Stimulated activated CD8-positive, alpha-beta memory T cell treated with anti-CD3 and anti-CD28 coated beads, Interleukin-12 subunit alpha, Interleukin-12 subunit beta, amount 100 ng/mL, for 24 hours (primary cell): ENCODE results near the gene GAGE10.

Experiments used
- DNase-seq: peaks from one replicate; pipeline ENCODE4 v3.0.0-alpha.2; 2020; ENCODE audit errors: extremely low read depth

Gene GAGE10, protein sequence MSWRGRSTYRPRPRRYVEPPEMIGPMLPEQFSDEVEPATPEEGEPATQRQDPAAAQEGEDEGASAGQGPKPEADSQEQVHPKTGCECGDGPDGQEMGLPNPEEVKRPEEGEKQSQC

DNA sequence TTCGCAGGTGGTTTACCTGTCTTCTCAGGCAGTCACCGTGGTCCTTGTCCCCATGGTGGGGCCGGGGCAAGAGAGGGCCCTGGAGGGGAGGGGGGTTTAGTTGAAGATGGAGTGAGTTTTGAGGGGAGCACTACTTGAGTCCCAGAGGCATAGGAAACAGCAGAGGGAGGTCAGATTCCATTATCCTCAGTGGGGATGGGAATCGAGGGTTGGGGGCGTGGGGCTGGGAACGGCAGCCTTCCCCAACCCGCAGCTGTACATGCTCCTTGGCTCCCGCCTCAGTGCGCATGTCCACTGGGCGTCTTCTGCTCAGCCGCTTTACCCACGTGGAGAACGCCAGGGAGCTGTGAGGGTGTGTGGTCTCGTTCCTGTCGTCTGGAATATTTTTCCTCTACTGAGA, at the start of gene GAGE10:
TSS of gene GAGE10 (plus strand) at position 301 of the 400 bp plus-strand sequence. CDS start 1,214 bp downstream, outside the sequence.
- no peak for DNase-seq

GRCh38 chrX:49254639-49255038, 48.8 kb upstream of the GAGE10 start:
- no peak for DNase-seq

DNA sequence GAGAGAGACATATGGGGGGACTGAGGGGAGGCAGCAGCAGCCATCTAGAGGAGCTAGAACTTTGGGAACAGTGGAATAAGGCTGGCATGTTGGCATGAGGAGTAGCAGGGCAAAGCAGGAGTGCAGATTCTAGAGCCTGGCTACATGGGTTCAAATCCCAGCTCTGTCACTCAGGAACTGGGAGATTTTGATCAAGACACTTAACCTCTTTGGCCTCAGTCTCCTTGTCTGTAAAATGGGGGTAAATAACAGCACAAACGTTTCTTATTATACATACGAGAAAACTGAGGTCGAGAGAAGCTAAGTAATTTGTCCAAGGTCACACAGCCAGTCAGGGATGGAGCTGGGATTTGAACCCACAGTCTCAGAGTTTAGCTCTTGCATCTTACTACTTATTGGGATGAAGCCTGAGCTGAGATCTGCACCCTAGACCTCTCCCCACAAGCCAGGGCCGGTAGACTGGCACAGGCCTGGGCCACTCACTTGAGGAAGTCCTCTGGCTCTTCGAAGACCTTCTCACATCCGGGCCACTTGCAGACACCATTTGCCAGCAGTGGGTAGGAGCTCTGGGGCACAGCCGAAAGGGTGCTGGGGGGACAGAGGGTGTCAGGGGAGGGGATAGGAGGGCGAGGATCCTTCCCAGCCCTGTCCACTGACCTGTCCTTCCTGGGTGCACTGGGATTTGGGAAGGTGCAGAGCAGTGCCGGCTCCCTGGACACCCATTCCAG, 47.0 kb upstream of the GAGE10 start:
- DNase-seq: no peak

DNA sequence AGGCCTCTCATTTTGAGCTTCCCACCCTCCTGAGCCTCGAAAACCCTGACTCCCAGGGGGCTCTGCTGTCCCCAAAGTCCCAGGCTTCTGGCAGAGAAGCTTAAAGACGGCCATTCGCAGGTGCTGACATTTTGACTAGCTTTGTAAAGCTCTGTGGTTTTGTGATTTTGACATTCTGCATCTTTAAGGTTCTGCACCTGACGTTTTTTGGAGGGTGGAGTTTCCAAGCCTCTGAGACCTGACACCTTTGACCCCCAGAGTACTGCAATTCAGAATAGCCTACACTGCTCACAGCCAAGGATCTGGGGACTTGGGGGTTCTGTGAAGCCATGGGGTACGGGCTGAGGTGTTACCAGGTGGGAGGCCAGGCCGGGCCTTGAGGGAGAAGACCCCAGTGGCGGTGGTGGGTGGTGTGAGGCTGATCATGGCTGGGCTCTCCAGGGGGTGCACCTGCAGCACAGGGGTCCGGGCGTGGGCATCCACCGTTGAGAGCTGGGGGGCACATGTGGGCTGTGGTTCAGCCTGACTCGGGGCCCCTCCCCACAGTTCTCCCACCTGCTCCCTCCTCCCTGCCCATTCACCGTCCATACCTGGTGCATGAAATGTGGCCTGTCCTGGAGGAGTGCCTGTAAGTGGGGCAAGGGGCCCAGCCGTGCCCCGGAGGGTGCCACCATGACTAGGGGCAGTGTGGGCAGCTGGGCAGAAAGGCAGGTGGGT, 46.2 kb upstream of the GAGE10 start:
- no peak for DNase-seq

- DNase-seq: no peak
These were observed 45.3 kb upstream of the GAGE10 start for GRCh38 chrX:49257846-49258748.

DNA sequence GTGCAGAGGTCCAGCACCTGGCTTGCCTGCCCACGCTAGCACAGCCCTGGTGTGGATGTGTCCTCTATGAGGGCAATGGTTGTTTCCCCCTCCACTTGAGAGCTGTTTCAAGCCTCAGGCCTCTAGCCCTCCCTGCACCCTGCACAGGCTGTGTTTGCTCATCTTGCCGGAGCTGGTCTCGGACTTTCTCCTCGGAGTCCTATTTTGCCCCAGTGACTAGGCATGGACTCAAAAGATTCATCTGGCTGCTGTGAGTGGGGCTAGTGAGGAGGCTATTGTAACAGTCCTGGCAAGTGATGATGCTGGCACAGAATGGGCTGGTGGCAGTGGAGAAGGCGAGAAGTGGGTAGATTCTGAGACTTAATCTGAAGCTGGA, 44.7 kb upstream of the GAGE10 start:
- DNase-seq: no peak

DNA sequence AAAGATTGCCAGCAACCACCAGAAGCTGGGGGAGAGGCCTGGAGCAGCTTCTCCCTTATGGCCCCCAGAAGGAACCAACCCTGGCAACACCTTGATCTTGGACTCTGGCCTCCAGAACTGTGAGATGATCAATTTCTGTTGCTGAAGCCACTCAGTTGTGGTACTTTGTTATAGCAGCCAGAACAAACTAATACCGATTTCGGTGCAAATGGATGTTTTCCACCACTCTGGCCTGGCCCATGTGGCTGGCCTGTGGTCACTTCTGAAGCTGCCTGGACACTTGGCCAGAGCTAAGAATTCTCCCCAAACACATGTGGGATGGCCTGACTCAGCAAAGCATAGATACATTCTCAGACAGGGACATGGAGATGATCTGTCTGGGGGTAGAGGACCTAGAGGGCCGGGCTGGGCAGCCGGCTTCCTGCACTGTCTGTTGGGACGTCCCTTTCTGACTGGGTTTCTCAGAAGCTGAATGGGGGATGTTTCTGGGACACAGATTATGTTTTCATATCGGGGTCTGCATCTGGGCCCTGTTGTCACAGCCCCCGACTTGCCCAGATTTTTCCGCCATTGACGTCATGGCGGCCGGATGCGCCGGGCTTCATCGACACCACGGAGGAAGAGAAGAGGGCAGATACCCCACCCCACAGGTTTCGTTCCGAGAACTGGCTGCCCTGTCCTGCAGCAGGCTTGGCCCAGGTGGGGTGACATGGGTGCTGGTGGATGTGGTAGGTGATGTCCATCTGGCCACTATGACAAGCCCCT, 43.0 kb upstream of the GAGE10 start:
- DNase-seq: no peak

DNA sequence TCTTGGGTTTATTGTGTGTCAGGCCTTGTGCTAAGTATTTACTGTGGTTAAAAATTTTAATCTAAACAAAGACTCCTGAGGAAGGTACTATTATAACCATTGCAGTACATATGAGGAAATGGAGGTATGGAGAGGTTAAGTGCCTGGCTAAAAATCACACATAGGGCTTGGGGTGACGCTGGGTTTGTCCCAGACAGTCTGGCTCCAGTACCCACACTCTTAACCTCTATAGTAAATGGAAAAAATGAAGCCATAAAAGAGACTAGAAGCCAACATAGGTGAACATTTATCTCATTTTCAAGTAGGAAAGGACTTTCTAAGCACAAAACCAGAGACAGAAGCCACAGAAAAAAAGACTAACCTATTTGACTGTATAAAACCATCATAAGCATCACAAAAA, 40.8 kb upstream of the GAGE10 start:
- no peak for DNase-seq

DNA sequence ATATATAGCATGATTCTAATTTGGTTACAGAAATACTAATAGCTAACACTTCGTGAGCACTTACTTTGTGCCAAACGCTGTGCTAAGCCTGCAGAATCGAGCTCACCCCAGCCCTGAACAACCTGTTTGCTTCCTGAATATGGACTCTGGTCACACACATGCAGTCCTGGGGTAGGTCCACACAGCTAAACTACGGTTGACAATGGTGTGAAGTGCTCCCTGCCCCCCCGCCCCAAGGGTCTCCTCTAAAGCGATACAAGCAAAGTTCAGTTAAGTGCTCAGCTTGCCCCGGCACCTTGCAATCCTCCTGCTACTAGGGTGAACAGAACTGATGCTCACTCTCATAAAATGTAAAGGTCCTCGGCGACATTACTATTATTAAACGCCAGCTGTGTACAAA, 39.8 kb upstream of the GAGE10 start:
- no peak for DNase-seq

GRCh38 chrX:49264460-49264859, 39.0 kb upstream of the GAGE10 start, which contains the start of gene FOXP3:
FOXP3 (minus strand) TSS chrX:49264710; CDS start chrX:49258505, 6,205 bp downstream.
- no peak for DNase-seq

GRCh38 chrX:49266523-49267445, 36.7 kb upstream of the GAGE10 start:
- DNase-seq: no peak

DNA sequence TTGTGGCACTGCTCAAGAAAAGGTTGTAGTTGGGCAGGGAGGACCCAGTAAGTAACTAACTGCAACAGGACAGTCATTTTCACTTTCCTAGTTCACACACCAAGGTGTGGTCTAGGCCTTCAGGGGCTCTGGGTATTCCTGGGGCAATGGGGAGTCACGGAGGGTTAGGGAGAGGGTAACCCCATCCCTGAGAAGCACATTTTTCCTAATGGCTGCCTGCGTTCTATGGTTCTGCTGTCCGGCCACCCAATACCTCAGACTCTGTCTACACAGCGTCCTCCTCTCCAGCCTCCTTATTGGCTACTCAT, 34.8 kb upstream of the GAGE10 start:
- DNase-seq: no peak

DNA sequence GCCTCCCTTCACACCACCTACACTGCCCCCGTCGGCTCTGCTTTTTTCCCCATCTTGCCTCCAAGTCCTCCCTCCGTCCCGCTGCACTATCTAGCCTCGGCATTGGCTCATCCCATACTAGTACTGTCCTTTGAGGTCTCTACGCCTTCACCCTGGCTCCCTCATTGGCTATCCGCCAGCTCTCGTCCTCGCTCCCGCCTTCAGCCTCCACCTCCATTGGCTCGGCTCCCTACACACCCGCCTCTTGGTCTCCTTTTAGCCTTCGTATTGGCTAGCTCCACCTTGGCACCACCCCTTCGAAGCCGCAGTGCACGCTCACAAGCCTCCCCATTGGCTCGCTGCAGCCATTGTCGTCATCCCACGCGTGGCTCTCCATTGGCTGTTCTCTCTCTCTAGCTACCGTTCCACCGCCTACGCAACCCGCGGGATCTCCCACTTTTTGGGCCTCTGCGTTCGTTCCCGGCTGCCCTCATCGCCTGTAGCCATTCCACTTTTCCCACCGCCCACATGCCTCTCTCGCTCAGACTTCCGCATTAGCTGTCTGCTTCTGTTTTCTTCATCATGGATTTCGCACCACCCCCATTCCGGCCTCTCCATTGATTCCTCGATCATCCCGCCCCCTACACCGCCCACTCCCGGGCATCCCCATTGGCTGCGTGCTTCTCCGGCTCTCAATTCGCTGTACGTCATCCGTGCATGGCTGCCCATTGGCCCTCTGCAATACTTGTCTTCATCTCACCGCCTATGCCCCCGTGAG, 34.3 kb upstream of the GAGE10 start:
- peak; percentile 83 for DNase-seq

DNA sequence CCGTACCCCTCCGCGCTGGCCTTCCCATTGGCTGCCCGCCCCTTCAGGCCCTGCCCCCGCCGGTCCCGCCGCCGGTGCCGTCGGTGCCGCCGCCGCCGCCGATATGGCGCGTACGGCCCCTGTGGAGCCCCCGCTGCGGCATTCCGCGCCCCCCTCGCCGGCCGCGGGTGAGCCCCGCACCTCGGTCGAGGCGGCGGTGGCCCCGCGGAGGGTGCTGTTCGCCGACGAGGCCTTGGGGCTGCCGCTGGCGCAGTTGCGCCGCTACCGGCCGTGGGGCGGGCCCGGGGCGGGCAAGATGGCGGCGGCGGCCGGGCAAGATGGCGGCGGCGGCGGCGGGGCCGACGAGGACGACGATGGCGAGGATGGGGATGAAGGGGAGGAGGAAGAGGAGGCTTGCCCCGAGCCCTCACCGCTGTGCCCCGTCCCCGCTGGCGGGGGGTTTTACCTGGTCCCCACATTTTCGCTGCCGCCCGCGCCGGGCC, 33.6 kb upstream of the GAGE10 start, which contains the start of gene PPP1R3F:
TSS of gene PPP1R3F (plus strand) at position 27 of the 482 bp plus-strand sequence. CDS start at position 104, 77 bp downstream.
- DNase-seq: no peak

- no peak for DNase-seq
These were observed 33.1 kb upstream of the GAGE10 start for GRCh38 chrX:49270249-49270921.

DNA sequence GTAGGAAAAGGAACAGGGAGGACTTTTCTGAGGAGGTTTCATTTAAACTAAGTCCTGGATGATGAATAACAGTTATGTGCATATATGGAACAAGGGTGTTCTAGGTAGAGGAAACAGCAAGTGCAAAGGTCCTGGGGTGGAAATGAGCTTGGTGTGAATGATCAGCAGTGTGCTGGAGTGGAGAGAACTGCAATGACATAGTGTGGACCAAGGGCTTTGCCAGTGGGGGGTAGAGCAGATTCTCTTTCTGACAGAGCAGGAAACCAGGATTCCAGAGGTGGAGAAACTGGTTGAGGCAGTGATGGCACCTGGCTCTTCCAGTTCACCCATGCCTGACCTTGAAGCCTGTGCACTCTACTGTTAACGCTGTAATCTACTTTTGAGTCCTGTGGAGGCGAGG, 32.1 kb upstream of the GAGE10 start:
- no peak for DNase-seq

GRCh38 chrX:49272421-49272820, 31.0 kb upstream of the GAGE10 start:
- DNase-seq: no peak

- no peak for DNase-seq
These were observed 30.2 kb upstream of the GAGE10 start for GRCh38 chrX:49273181-49273727.
